ENCODE results near the gene LENG9.

The LENG9 gene

GRCh38 chr19:54439174-54439851 is 24.3 kb downstream of the LENG9 start:
- no peak for DNase-seq (ENCODE audit: low read depth in 2 of 2)

GRCh38 chr19:54436628-54437252 is 26.8 kb downstream of the LENG9 start:
- DNase-seq (ENCODE audit: low read depth in 2 of 2), result no peak

- DNase-seq (ENCODE audit: low read depth in 2 of 2), result no peak
Measured at GRCh38 chr19:54436031-54436523, 27.5 kb downstream of the LENG9 start.

- DNase-seq (ENCODE audit: low read depth in 2 of 2), result no peak
Measured at GRCh38 chr19:54435551-54436016, 28.0 kb downstream of the LENG9 start.

GRCh38 chr19:54434873-54435214 is 28.7 kb downstream of the LENG9 start:
- no peak for DNase-seq (ENCODE audit: low read depth in 2 of 2)

GRCh38 chr19:54434112-54434872 is 29.3 kb downstream of the LENG9 start:
- no peak for DNase-seq (ENCODE audit: low read depth in 2 of 2)

- no peak for DNase-seq (ENCODE audit: low read depth in 2 of 2)
Measured at GRCh38 chr19:54433697-54434096, 29.9 kb downstream of the LENG9 start.

GRCh38 chr19:54432144-54432738 is 31.3 kb downstream of the LENG9 start:
- DNase-seq (ENCODE audit: low read depth in 2 of 2), result no peak

- DNase-seq (ENCODE audit: low read depth in 2 of 2), result no peak
Measured at GRCh38 chr19:54431255-54431838, 32.2 kb downstream of the LENG9 start.

- DNase-seq (ENCODE audit: low read depth in 2 of 2), result no peak
Measured at GRCh38 chr19:54430306-54431254, 33.0 kb downstream of the LENG9 start.

- no peak for DNase-seq (ENCODE audit: low read depth in 2 of 2)
Measured at GRCh38 chr19:54429545-54430227, 33.9 kb downstream of the LENG9 start.

- DNase-seq (ENCODE audit: low read depth in 2 of 2), result no peak
Measured at GRCh38 chr19:54429176-54429495, 34.4 kb downstream of the LENG9 start.

GRCh38 chr19:54428323-54429175 is 35.0 kb downstream of the LENG9 start:
- no peak for DNase-seq (ENCODE audit: low read depth in 2 of 2)

GRCh38 chr19:54427586-54427985 is 36.0 kb downstream of the LENG9 start:
- no peak for DNase-seq (ENCODE audit: low read depth in 2 of 2)

GRCh38 chr19:54426291-54426931 is 37.2 kb downstream of the LENG9 start:
- DNase-seq (ENCODE audit: low read depth in 2 of 2), result no peak

- no peak for DNase-seq (ENCODE audit: low read depth in 2 of 2)
Measured at GRCh38 chr19:54425382-54425723, 38.2 kb downstream of the LENG9 start.

- DNase-seq (ENCODE audit: low read depth in 2 of 2), result no peak
Measured at GRCh38 chr19:54424660-54425381, 38.8 kb downstream of the LENG9 start.

- no peak for DNase-seq (ENCODE audit: low read depth in 2 of 2)
Measured at GRCh38 chr19:54424201-54424600, 39.4 kb downstream of the LENG9 start.

All from fibroblast of skin of left biceps (primary cell).